HEK293 (cell line): Measurements from ENCODE around the gene ARSB.

ENCODE experiments used
- CTCF ChIA-PET: fragments of 350-600 bp; formaldehyde crosslinking; extraction: SDS; loops from one replicate; lab custom pipeline; 2021; ENCODE audit warnings: antibody characterized with exemption; lab: Yijun Ruan, JAX
- POLR2A ChIA-PET: fragments of 300-600 bp; formaldehyde crosslinking; extraction: SDS; loops from one replicate; lab custom pipeline; 2020; ENCODE audit warnings: antibody characterized with exemption, inconsistent platforms; lab: Yijun Ruan, JAX
- H3K27ac ChIP-seq: fragments of 200-500 bp; sonication (Bioruptor generic); 2 replicates; pipeline ENCODE4 v1.5.1; 2014; ENCODE audit warnings: low read depth, low read length, control low read depth, inconsistent platforms; ENCODE audit errors: extremely low read depth
- H3K36me3 ChIP-seq, 2 experiments: fragments of 200-500 bp in 1 of 2; sonication (Bioruptor generic) in 1 of 2; 1 replicate in 1 of 2; 2 replicates in 1 of 2; pipeline ENCODE4 v1.5.1; 2014 to 2017; ENCODE audit warnings: inconsistent platforms in 2 of 2, low read length in 2 of 2; ENCODE audit not compliant: control insufficient read depth in 2 of 2, insufficient read depth in 1 of 2
- H3K4me1 ChIP-seq: fragments of 200-500 bp; sonication (Bioruptor generic); 2 replicates; pipeline ENCODE4 v1.5.1; 2014; ENCODE audit warnings: mild to moderate bottlenecking, low read length, inconsistent platforms; ENCODE audit not compliant: control insufficient read depth, insufficient read depth
- H3K4me3 ChIP-seq: 2 replicates; pipeline ENCODE4 v1.5.1; 2011; ENCODE audit warnings: low read depth, mild to moderate bottlenecking, control low read depth, low read length, moderate library complexity
- H3K9me3 ChIP-seq: fragments of 200-500 bp; sonication (Bioruptor generic); 2 replicates; pipeline ENCODE4 v1.5.1; 2014; ENCODE audit warnings: low read depth, low read length, inconsistent platforms; ENCODE audit not compliant: control insufficient read depth, insufficient read depth
- KLF1 ChIP-seq: fragments of 450-650 bp; formaldehyde crosslinking; IDR thresholded peaks from 2 replicates; pipeline ENCODE4 v1.5.1; 2016; ENCODE audit warnings: missing biosample characterization, missing genetic modification characterization
- WT1 ChIP-seq: fragments of 450-650 bp; formaldehyde crosslinking; IDR thresholded peaks from 2 replicates; pipeline ENCODE4 v1.5.1; 2016; ENCODE audit warnings: missing biosample characterization, missing genetic modification characterization
- ZFP41 ChIP-seq: fragments of 450-650 bp; formaldehyde crosslinking; IDR thresholded peaks from 2 replicates; pipeline ENCODE4 v1.5.1; 2016; ENCODE audit warnings: missing biosample characterization, missing genetic modification characterization, borderline replicate concordance
- ZNF121 ChIP-seq: fragments of 450-650 bp; formaldehyde crosslinking; IDR thresholded peaks from 2 replicates; pipeline ENCODE4 v1.5.1; 2016; ENCODE audit warnings: missing biosample characterization, missing genetic modification characterization
- ZNF155 ChIP-seq: fragments of 450-650 bp; formaldehyde crosslinking; IDR thresholded peaks from 2 replicates; pipeline ENCODE4 v1.5.1; 2016; ENCODE audit warnings: missing biosample characterization, missing genetic modification characterization
- ZNF184 ChIP-seq: fragments of 450-650 bp; IDR thresholded peaks from 2 replicates; pipeline ENCODE4 v1.5.1; 2018; ENCODE audit warnings: missing biosample characterization, mild to moderate bottlenecking, missing genetic modification characterization
- ZNF354C ChIP-seq: fragments of 450-650 bp; formaldehyde crosslinking; IDR thresholded peaks from 2 replicates; pipeline ENCODE4 v1.5.1; 2016; ENCODE audit warnings: missing biosample characterization, missing genetic modification characterization, low read depth, borderline replicate concordance
- ZNF426 ChIP-seq: fragments of 450-650 bp; formaldehyde crosslinking; IDR thresholded peaks from 2 replicates; pipeline ENCODE4 v1.5.1; 2017; ENCODE audit warnings: missing biosample characterization, missing genetic modification characterization, mild to moderate bottlenecking, inconsistent platforms, moderate library complexity
- ZNF549 ChIP-seq: fragments of 450-650 bp; IDR thresholded peaks from 2 replicates; pipeline ENCODE4 v1.5.1; 2018; ENCODE audit warnings: missing biosample characterization, missing genetic modification characterization, mild to moderate bottlenecking, inconsistent platforms, moderate library complexity
- ZNF561 ChIP-seq: fragments of 450-650 bp; IDR thresholded peaks from 2 replicates; pipeline ENCODE4 v1.5.1; 2018; ENCODE audit warnings: missing biosample characterization, missing genetic modification characterization, borderline replicate concordance
- ZNF777 ChIP-seq: fragments of 450-650 bp; formaldehyde crosslinking; IDR thresholded peaks from 2 replicates; pipeline ENCODE4 v1.5.1; 2017; ENCODE audit warnings: missing biosample characterization, missing genetic modification characterization, borderline replicate concordance
- TF ChIP-seq, protein P1 (sequence below): fragments of 450-650 bp; formaldehyde crosslinking; conservative IDR thresholded peaks from 2 replicates; pipeline ENCODE4 v1.5.1; 2016; ENCODE audit warnings: low read depth, missing biosample characterization, missing genetic modification characterization
- TF ChIP-seq, protein P2 (sequence below): fragments of 450-650 bp; formaldehyde crosslinking; IDR thresholded peaks from 2 replicates; pipeline ENCODE4 v1.5.1; 2016; ENCODE audit warnings: missing biosample characterization, missing genetic modification characterization
- TF ChIP-seq, protein P3 (sequence below): fragments of 450-650 bp; formaldehyde crosslinking; IDR thresholded peaks from 2 replicates; pipeline ENCODE4 v1.5.1; 2016; ENCODE audit warnings: missing biosample characterization, missing genetic modification characterization, borderline replicate concordance
- TF ChIP-seq, protein P4 (sequence below): fragments of 450-650 bp; formaldehyde crosslinking; IDR thresholded peaks from 2 replicates; pipeline ENCODE4 v1.5.1; 2016; ENCODE audit warnings: missing biosample characterization, missing genetic modification characterization

Gene ARSB

DNA sequence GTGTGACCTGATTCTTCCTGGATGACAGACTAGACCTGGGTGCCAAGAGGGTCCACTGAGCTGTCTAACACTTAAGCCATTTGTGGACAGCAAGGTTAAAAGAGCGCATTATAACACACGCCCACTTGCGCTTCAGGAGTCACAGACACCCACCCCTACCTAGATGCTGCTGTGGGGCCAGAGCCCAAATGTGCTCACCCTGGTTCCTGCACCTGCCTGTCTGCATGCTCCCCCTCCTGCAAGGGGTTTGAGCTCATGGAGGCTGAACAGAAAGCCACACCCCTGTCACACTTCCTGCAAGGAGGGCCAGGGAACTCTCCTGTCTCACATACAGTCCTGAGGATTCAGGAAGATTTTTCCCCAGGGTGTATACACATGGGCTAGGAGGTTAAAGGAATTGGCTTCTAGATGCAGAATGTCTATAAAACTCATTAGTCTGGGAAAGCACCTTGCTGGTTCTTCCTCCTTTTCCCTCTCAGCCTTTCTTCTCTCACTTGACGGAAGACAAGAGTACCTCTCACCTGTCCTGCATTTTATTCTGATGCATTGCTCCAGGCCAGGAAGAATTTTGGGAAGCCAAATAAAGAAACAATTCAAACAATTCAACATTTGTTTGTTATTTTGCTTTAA lies 249.2 kb downstream of the ARSB start:
- Histone ChIP-seq H3K4me1 (no peaks in the 10 kb centered on the region), H3K36me3 (no peaks in the 10 kb centered on the region), H3K4me3 (no peak overlapping the region), H3K27ac (no peak overlapping the region), H3K9me3 (no peaks in the 10 kb centered on the region)
- CTCF ChIA-PET: no interaction called here
- TF ChIP-seq ZNF561: no peak
- no peak for TF ChIP-seq ZFP41 (tag by site-specific recombination)
- TF ChIP-seq, protein P1, sequence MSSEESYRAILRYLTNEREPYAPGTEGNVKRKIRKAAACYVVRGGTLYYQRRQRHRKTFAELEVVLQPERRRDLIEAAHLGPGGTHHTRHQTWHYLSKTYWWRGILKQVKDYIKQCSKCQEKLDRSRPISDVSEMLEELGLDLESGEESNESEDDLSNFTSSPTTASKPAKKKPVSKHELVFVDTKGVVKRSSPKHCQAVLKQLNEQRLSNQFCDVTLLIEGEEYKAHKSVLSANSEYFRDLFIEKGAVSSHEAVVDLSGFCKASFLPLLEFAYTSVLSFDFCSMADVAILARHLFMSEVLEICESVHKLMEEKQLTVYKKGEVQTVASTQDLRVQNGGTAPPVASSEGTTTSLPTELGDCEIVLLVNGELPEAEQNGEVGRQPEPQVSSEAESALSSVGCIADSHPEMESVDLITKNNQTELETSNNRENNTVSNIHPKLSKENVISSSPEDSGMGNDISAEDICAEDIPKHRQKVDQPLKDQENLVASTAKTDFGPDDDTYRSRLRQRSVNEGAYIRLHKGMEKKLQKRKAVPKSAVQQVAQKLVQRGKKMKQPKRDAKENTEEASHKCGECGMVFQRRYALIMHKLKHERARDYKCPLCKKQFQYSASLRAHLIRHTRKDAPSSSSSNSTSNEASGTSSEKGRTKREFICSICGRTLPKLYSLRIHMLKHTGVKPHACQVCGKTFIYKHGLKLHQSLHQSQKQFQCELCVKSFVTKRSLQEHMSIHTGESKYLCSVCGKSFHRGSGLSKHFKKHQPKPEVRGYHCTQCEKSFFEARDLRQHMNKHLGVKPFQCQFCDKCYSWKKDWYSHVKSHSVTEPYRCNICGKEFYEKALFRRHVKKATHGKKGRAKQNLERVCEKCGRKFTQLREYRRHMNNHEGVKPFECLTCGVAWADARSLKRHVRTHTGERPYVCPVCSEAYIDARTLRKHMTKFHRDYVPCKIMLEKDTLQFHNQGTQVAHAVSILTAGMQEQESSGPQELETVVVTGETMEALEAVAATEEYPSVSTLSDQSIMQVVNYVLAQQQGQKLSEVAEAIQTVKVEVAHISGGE (tag by site-specific recombination): no peak
- TF ChIP-seq ZNF426 (tag by site-specific recombination): no peak
- no peak for TF ChIP-seq ZNF777 (tag by site-specific recombination)
- TF ChIP-seq ZNF121 (tag by site-specific recombination): no peak
- no peak for TF ChIP-seq ZNF354C (tag by site-specific recombination)
- POLR2A ChIA-PET: no interaction called here

DNA sequence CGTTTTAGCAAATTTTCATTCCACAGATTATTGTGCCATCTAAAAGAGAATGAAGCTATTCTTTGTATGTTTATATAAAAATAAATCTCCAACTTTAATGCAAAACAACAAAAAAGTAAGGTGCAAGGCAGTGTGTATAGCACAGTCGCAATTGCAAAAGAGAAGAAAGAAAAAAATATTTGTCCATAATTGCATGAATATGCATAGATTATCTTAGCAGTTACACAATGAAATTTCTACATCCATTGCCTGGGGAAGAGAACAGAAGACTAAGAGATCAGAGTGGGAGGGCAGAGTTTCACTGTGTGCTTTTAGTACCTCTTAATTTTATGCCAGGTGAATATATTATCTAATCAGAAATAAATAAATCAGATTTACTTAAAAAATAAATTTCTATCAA lies 250.2 kb downstream of the ARSB start:
- CTCF ChIA-PET: no interaction called here

More for the DNA sequence above, 250.2 kb downstream of the ARSB start:
- TF ChIP-seq KLF1 (no peak), WT1 (tag by site-specific recombination) (no peak), ZNF155 (tag by site-specific recombination) (no peak), ZNF184 (no peak), ZNF549 (tag by site-specific recombination) (no peak)
- TF ChIP-seq, protein P2, sequence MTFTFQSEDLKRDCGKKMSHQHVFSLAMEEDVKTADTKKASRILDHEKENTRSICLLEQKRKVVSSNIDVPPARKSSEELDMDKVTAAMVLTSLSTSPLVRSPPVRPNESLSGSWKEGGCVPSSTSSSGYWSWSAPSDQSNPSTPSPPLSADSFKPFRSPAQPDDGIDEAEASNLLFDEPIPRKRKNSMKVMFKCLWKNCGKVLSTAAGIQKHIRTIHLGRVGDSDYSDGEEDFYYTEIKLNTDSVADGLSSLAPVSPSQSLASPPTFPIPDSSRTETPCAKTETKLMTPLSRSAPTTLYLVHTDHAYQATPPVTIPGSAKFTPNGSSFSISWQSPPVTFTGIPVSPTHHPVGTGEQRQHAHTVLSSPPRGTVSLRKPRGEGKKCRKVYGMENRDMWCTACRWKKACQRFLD: no peak
- TF ChIP-seq, protein P3, sequence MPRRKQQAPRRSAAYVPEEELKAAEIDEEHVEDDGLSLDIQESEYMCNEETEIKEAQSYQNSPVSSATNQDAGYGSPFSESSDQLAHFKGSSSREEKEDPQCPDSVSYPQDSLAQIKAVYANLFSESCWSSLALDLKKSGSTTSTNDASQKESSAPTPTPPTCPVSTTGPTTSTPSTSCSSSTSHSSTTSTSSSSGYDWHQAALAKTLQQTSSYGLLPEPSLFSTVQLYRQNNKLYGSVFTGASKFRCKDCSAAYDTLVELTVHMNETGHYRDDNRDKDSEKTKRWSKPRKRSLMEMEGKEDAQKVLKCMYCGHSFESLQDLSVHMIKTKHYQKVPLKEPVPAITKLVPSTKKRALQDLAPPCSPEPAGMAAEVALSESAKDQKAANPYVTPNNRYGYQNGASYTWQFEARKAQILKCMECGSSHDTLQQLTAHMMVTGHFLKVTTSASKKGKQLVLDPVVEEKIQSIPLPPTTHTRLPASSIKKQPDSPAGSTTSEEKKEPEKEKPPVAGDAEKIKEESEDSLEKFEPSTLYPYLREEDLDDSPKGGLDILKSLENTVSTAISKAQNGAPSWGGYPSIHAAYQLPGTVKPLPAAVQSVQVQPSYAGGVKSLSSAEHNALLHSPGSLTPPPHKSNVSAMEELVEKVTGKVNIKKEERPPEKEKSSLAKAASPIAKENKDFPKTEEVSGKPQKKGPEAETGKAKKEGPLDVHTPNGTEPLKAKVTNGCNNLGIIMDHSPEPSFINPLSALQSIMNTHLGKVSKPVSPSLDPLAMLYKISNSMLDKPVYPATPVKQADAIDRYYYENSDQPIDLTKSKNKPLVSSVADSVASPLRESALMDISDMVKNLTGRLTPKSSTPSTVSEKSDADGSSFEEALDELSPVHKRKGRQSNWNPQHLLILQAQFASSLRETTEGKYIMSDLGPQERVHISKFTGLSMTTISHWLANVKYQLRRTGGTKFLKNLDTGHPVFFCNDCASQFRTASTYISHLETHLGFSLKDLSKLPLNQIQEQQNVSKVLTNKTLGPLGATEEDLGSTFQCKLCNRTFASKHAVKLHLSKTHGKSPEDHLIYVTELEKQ (tag by site-specific recombination): no peak
- TF ChIP-seq, protein P4, sequence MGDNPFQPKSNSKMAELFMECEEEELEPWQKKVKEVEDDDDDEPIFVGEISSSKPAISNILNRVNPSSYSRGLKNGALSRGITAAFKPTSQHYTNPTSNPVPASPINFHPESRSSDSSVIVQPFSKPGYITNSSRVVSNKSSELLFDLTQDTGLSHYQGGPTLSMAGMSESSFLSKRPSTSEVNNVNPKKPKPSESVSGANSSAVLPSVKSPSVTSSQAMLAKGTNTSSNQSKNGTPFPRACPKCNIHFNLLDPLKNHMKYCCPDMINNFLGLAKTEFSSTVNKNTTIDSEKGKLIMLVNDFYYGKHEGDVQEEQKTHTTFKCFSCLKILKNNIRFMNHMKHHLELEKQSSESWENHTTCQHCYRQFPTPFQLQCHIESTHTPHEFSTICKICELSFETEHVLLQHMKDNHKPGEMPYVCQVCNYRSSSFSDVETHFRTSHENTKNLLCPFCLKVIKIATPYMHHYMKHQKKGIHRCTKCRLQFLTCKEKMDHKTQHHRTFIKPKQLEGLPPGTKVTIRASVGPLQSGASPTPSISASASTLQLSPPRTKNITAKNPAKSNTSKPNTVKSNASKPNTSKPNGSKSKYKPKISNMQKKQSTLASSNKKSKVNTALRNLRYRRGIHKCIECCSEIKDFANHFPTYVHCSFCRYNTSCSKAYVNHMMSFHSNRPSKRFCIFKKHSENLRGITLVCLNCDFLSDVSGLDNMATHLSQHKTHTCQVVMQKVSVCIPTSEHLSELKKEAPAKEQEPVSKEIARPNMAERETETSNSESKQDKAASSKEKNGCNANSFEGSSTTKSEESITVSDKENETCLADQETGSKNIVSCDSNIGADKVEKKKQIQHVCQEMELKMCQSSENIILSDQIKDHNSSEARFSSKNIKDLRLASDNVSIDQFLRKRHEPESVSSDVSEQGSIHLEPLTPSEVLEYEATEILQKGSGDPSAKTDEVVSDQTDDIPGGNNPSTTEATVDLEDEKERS (tag by site-specific recombination): no peak
- TF ChIP-seq, protein P1 (tag by site-specific recombination): no peak
- no peak overlapping the region for H3K4me3 ChIP-seq
- H3K9me3 ChIP-seq: no peaks in the 10 kb centered on the region
- H3K36me3 ChIP-seq: no peaks in the 10 kb centered on the region
- H3K27ac ChIP-seq: no peak overlapping the region
- H3K4me1 ChIP-seq: no peaks in the 10 kb centered on the region
- POLR2A ChIA-PET: no interaction called here
